ENCODE measurements around the gene MT1HL1.

MT1HL1 gene

DNA sequence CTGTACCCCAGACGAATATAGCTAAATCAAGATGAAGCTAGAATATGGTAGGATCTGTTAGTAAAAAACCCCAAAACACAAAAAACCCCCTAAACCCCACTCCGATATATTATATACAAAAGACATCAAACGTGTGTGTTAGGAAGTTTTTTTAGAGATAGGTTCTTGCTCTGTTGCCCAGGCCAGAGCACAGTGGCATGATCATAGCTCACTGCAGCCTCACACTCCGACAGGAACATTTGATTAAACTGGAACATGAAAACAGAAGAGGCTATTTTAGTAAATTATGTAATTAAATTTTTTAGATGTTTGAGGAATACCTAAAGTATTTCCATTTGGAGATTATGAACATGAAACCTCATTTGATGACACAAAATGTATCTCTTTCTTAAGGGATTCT lies 29.6 kb upstream of the MT1HL1 start:
- Histone ChIP-seq H3K27me3 (ENCODE audit: insufficient read depth, poor library complexity, severe bottlenecking) (peaks cover 3% of the 10 kb centered on the region), H3K27ac (replicated peaks) (no peak overlapping the region), H3K4me3 (replicated peaks; ENCODE audit: insufficient read depth, low read length) (no peak overlapping the region)
- no peak for DNase-seq (ENCODE audit: low read depth in 1 of 2, low spot score in 1 of 2)
- TF ChIP-seq POLR2AphosphoS5 (IDR thresholded peaks at IDR 0.05; ENCODE audit: low read depth) (no peak), SPI1 (IDR thresholded peaks at IDR 0.05; ENCODE audit: borderline replicate concordance, low read depth) (no peak), GABPA (IDR thresholded peaks at IDR 0.05; ENCODE audit: low read depth) (no peak)
- TF ChIP-seq, protein P1, sequence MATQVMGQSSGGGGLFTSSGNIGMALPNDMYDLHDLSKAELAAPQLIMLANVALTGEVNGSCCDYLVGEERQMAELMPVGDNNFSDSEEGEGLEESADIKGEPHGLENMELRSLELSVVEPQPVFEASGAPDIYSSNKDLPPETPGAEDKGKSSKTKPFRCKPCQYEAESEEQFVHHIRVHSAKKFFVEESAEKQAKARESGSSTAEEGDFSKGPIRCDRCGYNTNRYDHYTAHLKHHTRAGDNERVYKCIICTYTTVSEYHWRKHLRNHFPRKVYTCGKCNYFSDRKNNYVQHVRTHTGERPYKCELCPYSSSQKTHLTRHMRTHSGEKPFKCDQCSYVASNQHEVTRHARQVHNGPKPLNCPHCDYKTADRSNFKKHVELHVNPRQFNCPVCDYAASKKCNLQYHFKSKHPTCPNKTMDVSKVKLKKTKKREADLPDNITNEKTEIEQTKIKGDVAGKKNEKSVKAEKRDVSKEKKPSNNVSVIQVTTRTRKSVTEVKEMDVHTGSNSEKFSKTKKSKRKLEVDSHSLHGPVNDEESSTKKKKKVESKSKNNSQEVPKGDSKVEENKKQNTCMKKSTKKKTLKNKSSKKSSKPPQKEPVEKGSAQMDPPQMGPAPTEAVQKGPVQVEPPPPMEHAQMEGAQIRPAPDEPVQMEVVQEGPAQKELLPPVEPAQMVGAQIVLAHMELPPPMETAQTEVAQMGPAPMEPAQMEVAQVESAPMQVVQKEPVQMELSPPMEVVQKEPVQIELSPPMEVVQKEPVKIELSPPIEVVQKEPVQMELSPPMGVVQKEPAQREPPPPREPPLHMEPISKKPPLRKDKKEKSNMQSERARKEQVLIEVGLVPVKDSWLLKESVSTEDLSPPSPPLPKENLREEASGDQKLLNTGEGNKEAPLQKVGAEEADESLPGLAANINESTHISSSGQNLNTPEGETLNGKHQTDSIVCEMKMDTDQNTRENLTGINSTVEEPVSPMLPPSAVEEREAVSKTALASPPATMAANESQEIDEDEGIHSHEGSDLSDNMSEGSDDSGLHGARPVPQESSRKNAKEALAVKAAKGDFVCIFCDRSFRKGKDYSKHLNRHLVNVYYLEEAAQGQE (IDR thresholded peaks at IDR 0.05; ENCODE audit: insufficient replicate concordance, low read depth) = no peak
- TF ChIP-seq, protein P2, sequence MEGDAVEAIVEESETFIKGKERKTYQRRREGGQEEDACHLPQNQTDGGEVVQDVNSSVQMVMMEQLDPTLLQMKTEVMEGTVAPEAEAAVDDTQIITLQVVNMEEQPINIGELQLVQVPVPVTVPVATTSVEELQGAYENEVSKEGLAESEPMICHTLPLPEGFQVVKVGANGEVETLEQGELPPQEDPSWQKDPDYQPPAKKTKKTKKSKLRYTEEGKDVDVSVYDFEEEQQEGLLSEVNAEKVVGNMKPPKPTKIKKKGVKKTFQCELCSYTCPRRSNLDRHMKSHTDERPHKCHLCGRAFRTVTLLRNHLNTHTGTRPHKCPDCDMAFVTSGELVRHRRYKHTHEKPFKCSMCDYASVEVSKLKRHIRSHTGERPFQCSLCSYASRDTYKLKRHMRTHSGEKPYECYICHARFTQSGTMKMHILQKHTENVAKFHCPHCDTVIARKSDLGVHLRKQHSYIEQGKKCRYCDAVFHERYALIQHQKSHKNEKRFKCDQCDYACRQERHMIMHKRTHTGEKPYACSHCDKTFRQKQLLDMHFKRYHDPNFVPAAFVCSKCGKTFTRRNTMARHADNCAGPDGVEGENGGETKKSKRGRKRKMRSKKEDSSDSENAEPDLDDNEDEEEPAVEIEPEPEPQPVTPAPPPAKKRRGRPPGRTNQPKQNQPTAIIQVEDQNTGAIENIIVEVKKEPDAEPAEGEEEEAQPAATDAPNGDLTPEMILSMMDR (IDR thresholded peaks at IDR 0.05; ENCODE audit: insufficient read depth, low read length) = no peak

DNA sequence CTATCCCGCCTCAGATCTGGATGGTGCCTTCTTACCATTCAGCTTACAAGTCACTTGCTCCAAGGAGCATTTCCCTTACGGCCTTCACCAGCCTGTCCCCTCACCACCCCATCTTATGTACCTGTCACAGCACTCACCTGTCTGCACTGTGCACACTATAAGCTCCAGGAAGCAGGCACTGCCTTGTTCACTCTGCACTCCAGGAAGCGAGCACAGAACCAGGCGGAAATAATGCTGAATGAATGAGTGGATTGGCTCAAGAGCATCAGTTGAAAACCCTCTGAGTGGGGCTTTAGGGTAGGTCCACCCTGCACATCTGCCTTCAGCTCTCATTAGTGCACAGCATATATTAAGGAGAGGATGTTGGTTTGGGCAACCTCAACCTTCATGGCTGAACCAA lies 28.8 kb upstream of the MT1HL1 start:
- peaks cover 3% of the 10 kb centered on the region for H3K27me3 ChIP-seq (ENCODE audit: insufficient read depth, poor library complexity, severe bottlenecking)
- no peak overlapping the region for H3K4me3 ChIP-seq (replicated peaks; ENCODE audit: insufficient read depth, low read length)
- TF ChIP-seq, protein P1 (IDR thresholded peaks at IDR 0.05; ENCODE audit: insufficient replicate concordance, low read depth) = no peak
- TF ChIP-seq, protein P2 (IDR thresholded peaks at IDR 0.05; ENCODE audit: insufficient read depth, low read length) = no peak
- no peak for TF ChIP-seq POLR2AphosphoS5 (IDR thresholded peaks at IDR 0.05; ENCODE audit: low read depth)
- TF ChIP-seq GABPA (IDR thresholded peaks at IDR 0.05; ENCODE audit: low read depth) = no peak
- TF ChIP-seq SPI1 (IDR thresholded peaks at IDR 0.05; ENCODE audit: borderline replicate concordance, low read depth) = no peak
- H3K27ac ChIP-seq (replicated peaks) = no peak overlapping the region
- no peak for DNase-seq (ENCODE audit: low read depth in 1 of 2, low spot score in 1 of 2)

DNA sequence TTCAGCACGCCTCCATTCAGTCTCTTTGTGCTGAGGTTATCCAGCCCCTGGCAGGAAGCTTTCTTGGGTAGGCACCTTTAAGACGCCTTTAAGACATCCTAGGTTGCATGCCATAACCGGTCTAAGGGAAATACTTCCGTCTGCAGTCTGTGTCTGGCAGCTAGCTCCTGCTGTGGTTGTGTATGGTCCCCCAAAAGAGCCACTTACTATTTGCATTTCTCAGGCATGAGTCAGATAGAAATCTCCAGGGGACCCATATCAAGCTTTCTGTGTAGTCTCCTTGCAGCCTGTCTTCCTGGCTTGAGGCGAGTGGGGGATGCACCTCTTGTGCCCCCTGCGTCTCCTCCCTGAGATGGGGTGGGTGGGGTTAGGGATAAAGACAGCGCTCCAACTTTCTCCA lies 27.8 kb upstream of the MT1HL1 start:
- Histone ChIP-seq H3K4me3 (replicated peaks; ENCODE audit: insufficient read depth, low read length) (no peak overlapping the region), H3K27ac (replicated peaks) (no peak overlapping the region), H3K27me3 (ENCODE audit: insufficient read depth, poor library complexity, severe bottlenecking) (peaks cover 3% of the 10 kb centered on the region)
- no peak for DNase-seq (ENCODE audit: low read depth in 1 of 2, low spot score in 1 of 2)
- TF ChIP-seq, protein P1 (IDR thresholded peaks at IDR 0.05; ENCODE audit: insufficient replicate concordance, low read depth) = no peak
- TF ChIP-seq, protein P2 (IDR thresholded peaks at IDR 0.05; ENCODE audit: insufficient read depth, low read length) = no peak
- TF ChIP-seq SPI1 (IDR thresholded peaks at IDR 0.05; ENCODE audit: borderline replicate concordance, low read depth) (no peak), POLR2AphosphoS5 (IDR thresholded peaks at IDR 0.05; ENCODE audit: low read depth) (no peak), GABPA (IDR thresholded peaks at IDR 0.05; ENCODE audit: low read depth) (no peak)
